ENCODE data around the gene RNF10.
"Not testable (repeated sequence)": the region's sequence is repeated elsewhere in the genome, so short reads cannot be mapped to it uniquely, and the experiment has no call there.

Gene RNF10

GRCh38 chr12:120580787-120581723 lies 46.9 kb downstream of the RNF10 start, which contains the start of gene POP5:
TSS of gene POP5 (minus strand) at chr12:120581402. CDS start at chr12:120581362, 40 bp downstream.
- DNase-seq (ENCODE audit: low spot score): peak; percentile 92

GRCh38 chr12:120581998-120582397 lies 47.8 kb downstream of the RNF10 start:
- no peak for DNase-seq (ENCODE audit: low spot score)

- DNase-seq (ENCODE audit: low spot score): peak; percentile 74
These were observed 49.4 kb downstream of the RNF10 start for GRCh38 chr12:120583478-120584030.

- peak; percentile 60 for DNase-seq (ENCODE audit: low spot score)
These were observed 50.4 kb downstream of the RNF10 start for GRCh38 chr12:120584343-120585149.

- DNase-seq (ENCODE audit: low spot score): no peak
These were observed 52.0 kb downstream of the RNF10 start for GRCh38 chr12:120586206-120586605.

GRCh38 chr12:120586860-120587259 lies 52.7 kb downstream of the RNF10 start:
- no peak for DNase-seq (ENCODE audit: low spot score)

GRCh38 chr12:120588371-120588770 lies 54.2 kb downstream of the RNF10 start:
- DNase-seq (ENCODE audit: low spot score): no peak

GRCh38 chr12:120588948-120589930 lies 55.1 kb downstream of the RNF10 start:
- DNase-seq (ENCODE audit: low spot score): no peak

- DNase-seq (ENCODE audit: low spot score): no peak
These were observed 56.7 kb downstream of the RNF10 start for GRCh38 chr12:120590741-120591407.

- no peak for DNase-seq (ENCODE audit: low spot score)
These were observed 58.2 kb downstream of the RNF10 start for GRCh38 chr12:120592121-120593049.

- DNase-seq (ENCODE audit: low spot score): no peak
These were observed 62.7 kb downstream of the RNF10 start for GRCh38 chr12:120596901-120597300.

- no peak for DNase-seq (ENCODE audit: low spot score)
These were observed 63.7 kb downstream of the RNF10 start for GRCh38 chr12:120597861-120598260.

- peak; percentile 37 for DNase-seq (ENCODE audit: low spot score)
These were observed 64.7 kb downstream of the RNF10 start for GRCh38 chr12:120598674-120599463.

- peak; percentile 61 for DNase-seq (ENCODE audit: low spot score)
These were observed 65.8 kb downstream of the RNF10 start for GRCh38 chr12:120599672-120600552.

GRCh38 chr12:120602416-120602815 lies 68.3 kb downstream of the RNF10 start:
- DNase-seq (ENCODE audit: low spot score): not testable (repeated sequence)

GRCh38 chr12:120610560-120610959 lies 76.4 kb downstream of the RNF10 start:
- no peak for DNase-seq (ENCODE audit: low spot score)

GRCh38 chr12:120611534-120611933 lies 77.4 kb downstream of the RNF10 start:
- not testable (repeated sequence) for DNase-seq (ENCODE audit: low spot score)

- DNase-seq (ENCODE audit: low spot score): no peak
These were observed 80.7 kb downstream of the RNF10 start for GRCh38 chr12:120614848-120615247.

Measured in iPS-NIHi11 (cell line).